HepG2 (cell line): ENCODE measurements around the gene MYH9. TPM values are rescaled to one million over a fixed set of nuclear protein-coding genes. Genes with fewer than 3 reads are reported as not detected.

Experiments used
- ATAC-seq: fragments of 200-7000 bp; cut with Tn5 transposase; 3 replicates; pipeline ENCODE4 v1.9.1; 2020; ENCODE audit warnings: mild to moderate bottlenecking, moderate library complexity
- BruUV-seq: library from RNA; stranded (reverse); fragments of 400-500 nt; replicated peaks from 2 replicates; lab custom pipeline; 2021; lab: Mats Ljungman, UMichigan
- CTCF ChIA-PET: fragments of 300-600 bp; formaldehyde crosslinking; extraction: SDS; loops from one replicate; lab custom pipeline; 2021; ENCODE audit warnings: low total read pairs, inconsistent platforms, low intra/inter-chr PET ratio; lab: Yijun Ruan, JAX
- POLR2A ChIA-PET: fragments of 350-600 bp; sonication (Branson Sonifier 250); formaldehyde crosslinking; loops from one replicate; lab custom pipeline; 2020; ENCODE audit warnings: antibody characterized with exemption, inconsistent platforms; lab: Yijun Ruan, JAX
- DNase-seq: peaks from one replicate; pipeline ENCODE4 v3.0.0-alpha.2; 2015; ENCODE audit warnings: low spot score
- FAIRE-seq: peaks from 3 replicates; lab custom pipeline; 2011; peaks lifted over from hg19 to GRCh38; lab: Jason Lieb, UNC
- H2AFZ ChIP-seq: one replicate; pipeline ENCODE4 v1.6.1; 2011; ENCODE audit warnings: low read length, inconsistent platforms
- H3K27ac ChIP-seq: fragments of 300-600 bp; 3 replicates; pipeline ENCODE4 v1.8.0; 2011; ENCODE audit warnings: mixed run types, mild to moderate bottlenecking, mixed read lengths, low read length, inconsistent platforms; ENCODE audit not compliant: insufficient read depth; ENCODE audit errors: extremely low read length
- H3K27me3 ChIP-seq, 2 experiments: fragments of 200-600 bp in 1 of 2; 2 replicates in 1 of 2; 3 replicates in 1 of 2; pipeline versions ENCODE4 v1.6.0 to v1.8.0; 2011; ENCODE audit warnings: low read length in 2 of 2, mild to moderate bottlenecking in 2 of 2, moderate library complexity in 2 of 2, inconsistent platforms in 1 of 2; ENCODE audit not compliant: insufficient read depth in 2 of 2, control insufficient read depth in 1 of 2
- H3K36me3 ChIP-seq, 2 experiments: fragments of 200-600 bp in 1 of 2; replicated peaks in 1 of 2; 2 replicates in 1 of 2; 3 replicates in 1 of 2; pipeline versions ENCODE4 v1.5.1 to v1.8.0; 2011; ENCODE audit warnings: low read length in 2 of 2, inconsistent platforms in 1 of 2; ENCODE audit not compliant: insufficient read depth in 2 of 2, control insufficient read depth in 1 of 2
- H3K4me1 ChIP-seq: 2 replicates; pipeline ENCODE4 v1.5.1; 2012; ENCODE audit warnings: low read length, inconsistent platforms; ENCODE audit not compliant: insufficient read depth
- H3K4me2 ChIP-seq: 2 replicates; pipeline ENCODE4 v1.6.0; 2011; ENCODE audit warnings: low read depth, low read length, inconsistent platforms
- H3K4me3 ChIP-seq, 3 experiments: fragments of 200-600 bp in 1 of 3; sonication (generic), shearing (Covaris generic) in 1 of 3; replicated peaks in 1 of 3; 2 replicates each; pipeline ENCODE4 v1.5.1; 2011 to 2016; ENCODE audit warnings: low read length in 3 of 3, inconsistent platforms in 2 of 3, low read depth in 2 of 3, mild to moderate bottlenecking in 2 of 3, control low read depth in 1 of 3, mixed read lengths in 1 of 3; ENCODE audit not compliant: insufficient read depth in 1 of 3
- H3K79me2 ChIP-seq: one replicate; pipeline ENCODE4 v1.6.1; 2011; ENCODE audit warnings: low read length, inconsistent platforms; ENCODE audit not compliant: insufficient read depth
- H3K9ac ChIP-seq: 2 replicates; pipeline ENCODE4 v1.6.0; 2011; ENCODE audit warnings: mild to moderate bottlenecking, low read depth, low read length, inconsistent platforms; ENCODE audit not compliant: insufficient read depth
- H3K9me3 ChIP-seq: 2 replicates; pipeline ENCODE4 v1.5.1; 2012; ENCODE audit warnings: mild to moderate bottlenecking, low read length
- H4K20me1 ChIP-seq: 2 replicates; pipeline ENCODE4 v1.6.0; 2011; ENCODE audit warnings: inconsistent platforms, mild to moderate bottlenecking, low read length, moderate library complexity; ENCODE audit not compliant: insufficient read depth
- MTF1 ChIP-seq: sonication (generic); formaldehyde crosslinking; IDR thresholded peaks from 2 replicates; pipeline ENCODE4 v1.5.0; 2020; ENCODE audit warnings: missing genetic modification reagents
- PAF1 ChIP-seq: IDR thresholded peaks from 2 replicates; pipeline ENCODE4 v1.6.1; 2016; ENCODE audit warnings: missing genetic modification reagents, missing compliant biosample characterization
- RXRB ChIP-seq: IDR thresholded peaks from 2 replicates; pipeline ENCODE4 v1.6.1; 2016; ENCODE audit warnings: borderline replicate concordance, missing genetic modification reagents, missing compliant biosample characterization
- SIX4 ChIP-seq: sonication (generic); formaldehyde crosslinking; IDR thresholded peaks from 2 replicates; pipeline ENCODE4 v1.4.0; 2020; ENCODE audit warnings: missing genetic modification reagents
- ZSCAN31 ChIP-seq: sonication (generic); formaldehyde crosslinking; IDR thresholded peaks from 2 replicates; pipeline ENCODE4 v1.5.0; 2020; ENCODE audit warnings: low read depth, mild to moderate bottlenecking, missing genetic modification reagents
- WGBS: methylation state at CpG from one replicate; pipeline ENCODE4 v1.1.6; 2017; ENCODE audit warnings: low lambda C conversion rate; 5-methylcytosine and 5-hydroxymethylcytosine counted together
- in situ Hi-C: cut with HindIII; loops from 2 replicates; pipeline ENCODE4 v1.10.0; 2017; ENCODE audit warnings: low pct_unique_long_range_greater_than_20kb; ENCODE audit not compliant: extremely low pct_ligation_motif_present
- intact Hi-C: fragments of 100-400 bp; cut with micrococcal nuclease; formaldehyde crosslinking; loops from one replicate; pipeline ENCODE4 v1.10.0; 2022; ENCODE audit not compliant: unreplicated experiment
- polyA plus RNA-seq, 8 experiments: library from polyadenylated mRNA; depleted of rRNA in 3 of 8; stranded (reverse) in 7 of 8; unstranded in 1 of 8; fragments of >200 nt; fragmentation: Illumina TruSeq in 4 of 8; extraction: Trizol in 4 of 8; gene quantifications; 2 replicates each; pipeline versions ENCODE4 v1.2.1 to v1.2.3, GENCODE V29; 2011 to 2016; ENCODE audit warnings: low read depth in 4 of 8, missing spikeins in 1 of 8, mixed read lengths in 1 of 8; ENCODE audit not compliant: insufficient read depth in 1 of 8
- total RNA-seq, 5 experiments: library from RNA; depleted of rRNA; stranded (reverse); fragments of >200 nt; fragmentation: Illumina TruSeq; extraction: Trizol; gene quantifications; 2 replicates each; pipeline ENCODE4 v1.2.3, GENCODE V29; 2016; ENCODE audit warnings: low read depth in 1 of 5
- TF ChIP-seq, protein P1 (sequence below): sonication (generic); formaldehyde crosslinking; IDR thresholded peaks from 2 replicates; pipeline ENCODE4 v1.5.0; 2020; ENCODE audit warnings: missing genetic modification reagents
- TF ChIP-seq, protein P2 (sequence below): sonication (generic); formaldehyde crosslinking; conservative IDR thresholded peaks from 2 replicates; pipeline ENCODE4 v1.5.0; 2020; ENCODE audit warnings: missing genetic modification reagents
- TF ChIP-seq, protein P3 (sequence below): sonication (generic); formaldehyde crosslinking; IDR thresholded peaks from 2 replicates; pipeline ENCODE4 v1.4.0; 2020; ENCODE audit warnings: missing genetic modification reagents, borderline replicate concordance

Gene MYH9
- total and polyA plus RNA-seq, 2 of the 13 experiments (the other 11 are each of a cell fraction or from before 2014, with no cell fraction given) = 50.7 to 98.5 TPM

DNA sequence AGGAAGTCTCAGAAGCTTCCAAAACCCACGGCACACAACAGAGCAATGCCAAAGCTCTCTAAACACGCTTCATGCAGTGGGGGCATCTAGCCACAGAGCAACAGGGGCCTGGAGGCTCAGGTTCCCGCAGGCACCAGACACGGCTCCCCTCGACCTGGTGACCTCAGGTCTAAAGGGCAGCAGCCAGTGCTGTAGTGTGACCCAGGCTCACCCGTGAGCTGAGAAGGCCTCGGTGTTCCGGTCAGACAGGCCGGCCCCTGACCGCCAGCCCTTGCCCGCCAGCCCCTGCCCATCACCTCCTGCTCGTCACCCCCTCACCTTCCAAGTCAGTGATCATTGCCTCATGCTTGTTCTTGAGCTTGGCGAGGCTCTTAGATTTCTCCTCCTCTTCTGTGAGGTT, 89.2 kb downstream of the MYH9 start:
- BruUV-seq = no TSS peak
- intact Hi-C loops (no loop called here), in situ Hi-C loops (no loop called here)
- CTCF ChIA-PET = no interaction called here
- Histone ChIP-seq H3K9me3 (no peaks in the 10 kb centered on the region), H3K4me1 (no peaks in the 10 kb centered on the region), H3K36me3 (peaks cover 72 to 91% of the 10 kb centered on the region in 2 experiments), H4K20me1 (no peaks in the 10 kb centered on the region), H3K4me2 (no peak overlapping the region), H3K27me3 (no peaks in the 10 kb centered on the region), H3K9ac (no peak overlapping the region), H3K79me2 (no peaks in the 10 kb centered on the region), H2AFZ (no peak overlapping the region), H3K4me3 (no peak overlapping the region), H3K27ac (no peak overlapping the region)
- TF ChIP-seq, protein P1, sequence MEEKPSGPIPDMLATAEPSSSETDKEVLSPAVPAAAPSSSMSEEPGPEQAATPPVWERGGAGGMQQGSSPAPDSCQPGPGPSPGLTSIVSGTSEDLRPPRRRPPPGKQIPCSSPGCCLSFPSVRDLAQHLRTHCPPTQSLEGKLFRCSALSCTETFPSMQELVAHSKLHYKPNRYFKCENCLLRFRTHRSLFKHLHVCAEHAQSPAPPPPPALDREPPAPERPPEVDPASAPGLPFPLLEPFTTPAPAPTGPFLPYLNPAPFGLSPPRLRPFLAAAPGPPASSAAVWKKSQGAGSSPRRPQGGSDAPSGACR (CRISPR knock-in tag) = no peak
- TF ChIP-seq ZSCAN31 (CRISPR knock-in tag) (no peak), SIX4 (CRISPR knock-in tag) (no peak), MTF1 (CRISPR knock-in tag) (no peak), PAF1 (CRISPR knock-in tag) (no peak), RXRB (CRISPR knock-in tag) (no peak)
- TF ChIP-seq, protein P2, sequence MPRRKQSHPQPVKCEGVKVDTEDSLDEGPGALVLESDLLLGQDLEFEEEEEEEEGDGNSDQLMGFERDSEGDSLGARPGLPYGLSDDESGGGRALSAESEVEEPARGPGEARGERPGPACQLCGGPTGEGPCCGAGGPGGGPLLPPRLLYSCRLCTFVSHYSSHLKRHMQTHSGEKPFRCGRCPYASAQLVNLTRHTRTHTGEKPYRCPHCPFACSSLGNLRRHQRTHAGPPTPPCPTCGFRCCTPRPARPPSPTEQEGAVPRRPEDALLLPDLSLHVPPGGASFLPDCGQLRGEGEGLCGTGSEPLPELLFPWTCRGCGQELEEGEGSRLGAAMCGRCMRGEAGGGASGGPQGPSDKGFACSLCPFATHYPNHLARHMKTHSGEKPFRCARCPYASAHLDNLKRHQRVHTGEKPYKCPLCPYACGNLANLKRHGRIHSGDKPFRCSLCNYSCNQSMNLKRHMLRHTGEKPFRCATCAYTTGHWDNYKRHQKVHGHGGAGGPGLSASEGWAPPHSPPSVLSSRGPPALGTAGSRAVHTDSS = no peak
- TF ChIP-seq, protein P3, sequence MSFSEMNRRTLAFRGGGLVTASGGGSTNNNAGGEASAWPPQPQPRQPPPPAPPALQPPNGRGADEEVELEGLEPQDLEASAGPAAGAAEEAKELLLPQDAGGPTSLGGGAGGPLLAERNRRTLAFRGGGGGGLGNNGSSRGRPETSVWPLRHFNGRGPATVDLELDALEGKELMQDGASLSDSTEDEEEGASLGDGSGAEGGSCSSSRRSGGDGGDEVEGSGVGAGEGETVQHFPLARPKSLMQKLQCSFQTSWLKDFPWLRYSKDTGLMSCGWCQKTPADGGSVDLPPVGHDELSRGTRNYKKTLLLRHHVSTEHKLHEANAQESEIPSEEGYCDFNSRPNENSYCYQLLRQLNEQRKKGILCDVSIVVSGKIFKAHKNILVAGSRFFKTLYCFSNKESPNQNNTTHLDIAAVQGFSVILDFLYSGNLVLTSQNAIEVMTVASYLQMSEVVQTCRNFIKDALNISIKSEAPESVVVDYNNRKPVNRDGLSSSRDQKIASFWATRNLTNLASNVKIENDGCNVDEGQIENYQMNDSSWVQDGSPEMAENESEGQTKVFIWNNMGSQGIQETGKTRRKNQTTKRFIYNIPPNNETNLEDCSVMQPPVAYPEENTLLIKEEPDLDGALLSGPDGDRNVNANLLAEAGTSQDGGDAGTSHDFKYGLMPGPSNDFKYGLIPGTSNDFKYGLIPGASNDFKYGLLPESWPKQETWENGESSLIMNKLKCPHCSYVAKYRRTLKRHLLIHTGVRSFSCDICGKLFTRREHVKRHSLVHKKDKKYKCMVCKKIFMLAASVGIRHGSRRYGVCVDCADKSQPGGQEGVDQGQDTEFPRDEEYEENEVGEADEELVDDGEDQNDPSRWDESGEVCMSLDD (CRISPR knock-in tag) = no peak
- ATAC-seq (no peak), FAIRE-seq (no peak), DNase-seq (no peak)
- WGBS = 99% methylated on average over 9 of the region's 13 CpGs
- POLR2A ChIA-PET = no interaction called here
